ENCODE results near the gene PASK.
"Not testable (repeated sequence)": the region's sequence is repeated elsewhere in the genome, so short reads cannot be mapped to it uniquely, and the experiment has no call there.

PASK gene

GRCh38 chr2:241095594-241096290 lies 53.5 kb downstream of the PASK start:
- no peak for DNase-seq (ENCODE audit: low read depth)
- in situ Hi-C loops (cut with HindIII; ENCODE audit: low sequenced_read_pairs): loop anchor here (5.0 to 25.0 kb wide), 2 partner anchors 47 to 158 kb away; no protein-coding TSS in a partner anchor
- TF ChIP-seq CTCF (IDR thresholded peaks at IDR 0.05; ENCODE audit: low read depth, low read length, missing control alignments): no peak
- H3K4me3 ChIP-seq (ENCODE audit: low read depth, low read length): no peak overlapping the region

GRCh38 chr2:241094924-241095420 lies 54.3 kb downstream of the PASK start:
- in situ Hi-C loops (cut with HindIII; ENCODE audit: low sequenced_read_pairs): loop anchor here (5.0 to 25.0 kb wide), 2 partner anchors 47 to 158 kb away; no protein-coding TSS in a partner anchor
- TF ChIP-seq CTCF (IDR thresholded peaks at IDR 0.05; ENCODE audit: low read depth, low read length, missing control alignments): no peak
- no peak overlapping the region for H3K4me3 ChIP-seq (ENCODE audit: low read depth, low read length)
- DNase-seq (ENCODE audit: low read depth): no peak

GRCh38 chr2:241094172-241094571 lies 55.1 kb downstream of the PASK start:
- in situ Hi-C loops (cut with HindIII; ENCODE audit: low sequenced_read_pairs): loop anchor here (25.0 kb wide), 1 partner anchor 157 kb away; no protein-coding TSS in a partner anchor
- H3K4me3 ChIP-seq (ENCODE audit: low read depth, low read length): no peak overlapping the region
- no peak for DNase-seq (ENCODE audit: low read depth)
- no peak for TF ChIP-seq CTCF (IDR thresholded peaks at IDR 0.05; ENCODE audit: low read depth, low read length, missing control alignments)

- not testable (repeated sequence) for DNase-seq (ENCODE audit: low read depth); H3K4me3 ChIP-seq (ENCODE audit: low read depth, low read length)
- in situ Hi-C loops (cut with HindIII; ENCODE audit: low sequenced_read_pairs): loop anchor here (25.0 kb wide), 1 partner anchor 156 kb away; no protein-coding TSS in a partner anchor
Measured at GRCh38 chr2:241093133-241093781, 56.0 kb downstream of the PASK start.

- DNase-seq (ENCODE audit: low read depth): no peak
- no peak for TF ChIP-seq CTCF (IDR thresholded peaks at IDR 0.05; ENCODE audit: low read depth, low read length, missing control alignments)
- H3K4me3 ChIP-seq (ENCODE audit: low read depth, low read length): no peak overlapping the region
- in situ Hi-C loops (cut with HindIII; ENCODE audit: low sequenced_read_pairs): loop anchor here (25.0 kb wide), 1 partner anchor 155 kb away; no protein-coding TSS in a partner anchor
Measured at GRCh38 chr2:241092677-241093076, 56.6 kb downstream of the PASK start.

- in situ Hi-C loops (cut with HindIII; ENCODE audit: low sequenced_read_pairs): loop anchor here (25.0 kb wide), 1 partner anchor 155 kb away; no protein-coding TSS in a partner anchor
- no peak overlapping the region for H3K4me3 ChIP-seq (ENCODE audit: low read depth, low read length)
- DNase-seq (ENCODE audit: low read depth): no peak
- no peak for TF ChIP-seq CTCF (IDR thresholded peaks at IDR 0.05; ENCODE audit: low read depth, low read length, missing control alignments)
Measured at GRCh38 chr2:241091734-241092445, 57.4 kb downstream of the PASK start.

Measured in astrocyte of the cerebellum (primary cell).